ENCODE results near the gene FAM98C.

The FAM98C gene

DNA sequence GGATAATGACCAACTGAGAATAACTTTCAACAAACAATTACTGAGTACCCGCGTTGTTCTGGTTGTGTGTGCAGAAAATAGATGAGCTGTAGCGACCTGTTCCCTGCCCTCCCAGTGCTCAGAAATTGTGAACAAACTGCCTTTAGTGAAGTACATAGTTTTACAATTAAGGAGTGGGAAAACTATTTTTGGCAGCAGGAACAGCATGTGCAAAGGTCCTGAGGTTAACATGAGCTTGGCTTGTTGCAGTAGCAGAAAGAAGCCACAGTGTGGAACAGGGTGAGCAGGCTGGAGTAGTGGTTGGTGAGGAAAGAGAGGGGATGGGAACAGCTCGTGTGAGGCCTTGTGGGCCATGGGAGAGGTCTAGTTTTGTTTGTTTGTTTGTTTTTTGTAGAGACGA is 46.6 kb downstream of the FAM98C start:
- no peak overlapping the region for H3K4me3 ChIP-seq (ENCODE audit: low read depth, low read length)
- TF ChIP-seq CTCF (IDR thresholded peaks at IDR 0.05; ENCODE audit: borderline replicate concordance, insufficient read depth, low read depth, low read length) = no peak

DNA sequence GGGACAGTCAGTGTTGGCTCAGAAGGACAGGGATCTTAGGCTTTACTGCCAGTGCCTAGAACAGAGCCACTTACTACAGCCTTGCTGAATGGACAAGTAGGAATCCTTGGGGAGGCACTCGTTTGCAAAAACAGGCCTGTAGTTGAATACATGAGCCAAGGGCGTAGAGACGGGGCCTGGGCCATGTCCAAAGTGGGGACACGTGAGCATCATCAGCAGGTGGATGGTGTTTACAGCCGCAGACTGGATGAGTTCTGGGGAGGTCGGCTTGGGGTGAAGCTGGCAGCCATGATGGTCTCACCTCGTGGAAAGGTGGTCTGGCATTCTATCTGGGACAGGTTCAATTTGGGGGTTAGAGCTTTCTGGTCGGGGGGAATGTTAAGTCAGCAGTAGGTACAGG is 48.1 kb downstream of the FAM98C start:
- no peak for TF ChIP-seq CTCF (IDR thresholded peaks at IDR 0.05; ENCODE audit: borderline replicate concordance, insufficient read depth, low read depth, low read length)
- H3K4me3 ChIP-seq (ENCODE audit: low read depth, low read length) = no peak overlapping the region

GRCh38 chr19:38451629-38452028 is 48.7 kb downstream of the FAM98C start:
- no peak overlapping the region for H3K4me3 ChIP-seq (ENCODE audit: low read depth, low read length)
- no peak for TF ChIP-seq CTCF (IDR thresholded peaks at IDR 0.05; ENCODE audit: borderline replicate concordance, insufficient read depth, low read depth, low read length)

- no peak overlapping the region for H3K4me3 ChIP-seq (ENCODE audit: low read depth, low read length)
- no peak for TF ChIP-seq CTCF (IDR thresholded peaks at IDR 0.05; ENCODE audit: borderline replicate concordance, insufficient read depth, low read depth, low read length)
Observed at GRCh38 chr19:38452430-38453366, 49.8 kb downstream of the FAM98C start.

DNA sequence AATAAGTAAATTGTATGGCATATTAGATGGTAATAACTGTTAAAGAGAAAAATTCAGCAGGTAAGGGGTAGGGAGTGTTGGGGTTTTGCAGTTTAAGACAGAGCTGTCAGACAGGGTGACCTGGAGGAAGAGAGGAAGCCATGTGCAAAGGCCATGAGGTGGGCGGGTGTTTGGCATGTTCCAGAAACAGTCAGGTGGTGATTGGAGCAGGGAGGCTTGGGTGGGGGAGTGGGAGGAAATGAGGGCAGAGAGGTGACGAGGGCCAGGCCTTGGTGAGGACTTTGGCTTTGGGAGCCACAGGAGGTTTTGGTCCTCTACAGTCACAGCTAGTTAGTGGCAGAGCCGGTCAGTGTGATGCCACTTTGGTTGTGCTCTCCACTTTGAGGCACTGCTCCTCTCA is 50.7 kb downstream of the FAM98C start:
- no peak for TF ChIP-seq CTCF (IDR thresholded peaks at IDR 0.05; ENCODE audit: borderline replicate concordance, insufficient read depth, low read depth, low read length)
- H3K4me3 ChIP-seq (ENCODE audit: low read depth, low read length) = no peak overlapping the region

DNA sequence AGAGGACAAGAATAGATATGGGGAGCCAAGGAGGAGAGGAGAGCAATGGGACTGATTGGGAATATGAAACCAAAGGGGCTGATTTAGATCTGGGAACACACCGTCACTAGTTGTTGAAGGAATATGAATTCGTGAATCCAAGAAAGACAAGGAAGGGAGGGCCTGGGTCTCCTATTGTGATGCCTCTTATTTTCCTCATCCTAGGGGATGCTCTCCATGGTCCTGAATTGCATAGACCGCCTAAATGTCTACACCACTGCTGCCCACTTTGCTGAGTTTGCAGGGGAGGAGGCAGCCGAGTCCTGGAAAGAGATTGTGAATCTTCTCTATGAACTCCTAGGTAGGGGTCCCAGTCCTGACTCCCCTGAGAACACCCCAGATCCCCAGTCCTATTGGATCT is 52.1 kb downstream of the FAM98C start:
- no peak for TF ChIP-seq CTCF (IDR thresholded peaks at IDR 0.05; ENCODE audit: borderline replicate concordance, insufficient read depth, low read depth, low read length)
- H3K4me3 ChIP-seq (ENCODE audit: low read depth, low read length) = no peak overlapping the region

DNA sequence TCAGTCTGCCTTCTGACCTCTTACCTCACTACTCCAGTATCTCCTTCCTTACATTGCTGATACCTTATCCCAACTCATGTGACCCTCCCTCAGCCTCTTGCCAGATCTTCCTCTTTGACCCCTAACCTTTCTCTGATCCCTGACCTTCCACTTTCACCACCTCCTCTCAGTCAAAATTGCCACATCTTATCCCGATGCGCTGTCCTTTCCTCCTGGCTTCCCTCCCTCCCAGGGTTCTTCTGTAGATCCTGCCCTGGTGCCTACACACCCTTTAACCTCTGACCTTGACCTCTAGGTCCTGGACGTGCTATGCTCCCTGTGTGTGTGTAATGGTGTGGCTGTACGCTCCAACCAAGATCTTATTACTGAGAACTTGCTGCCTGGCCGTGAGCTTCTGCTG is 54.3 kb downstream of the FAM98C start:
- TF ChIP-seq CTCF (IDR thresholded peaks at IDR 0.05; ENCODE audit: borderline replicate concordance, insufficient read depth, low read depth, low read length) = no peak
- no peak overlapping the region for H3K4me3 ChIP-seq (ENCODE audit: low read depth, low read length)

All from GM12875 (cell line).